HS-27A (cell line): ENCODE data around the gene AP1G1.
"Not testable (repeated sequence)": the region's sequence is repeated elsewhere in the genome, so short reads cannot be mapped to it uniquely, and the experiment has no call there.

ENCODE experiments used
- DNase-seq: peaks from one replicate; pipeline ENCODE4 v3.0.0-alpha.2; 2012; ENCODE audit warnings: low read depth, missing footprints

The AP1G1 gene

DNA sequence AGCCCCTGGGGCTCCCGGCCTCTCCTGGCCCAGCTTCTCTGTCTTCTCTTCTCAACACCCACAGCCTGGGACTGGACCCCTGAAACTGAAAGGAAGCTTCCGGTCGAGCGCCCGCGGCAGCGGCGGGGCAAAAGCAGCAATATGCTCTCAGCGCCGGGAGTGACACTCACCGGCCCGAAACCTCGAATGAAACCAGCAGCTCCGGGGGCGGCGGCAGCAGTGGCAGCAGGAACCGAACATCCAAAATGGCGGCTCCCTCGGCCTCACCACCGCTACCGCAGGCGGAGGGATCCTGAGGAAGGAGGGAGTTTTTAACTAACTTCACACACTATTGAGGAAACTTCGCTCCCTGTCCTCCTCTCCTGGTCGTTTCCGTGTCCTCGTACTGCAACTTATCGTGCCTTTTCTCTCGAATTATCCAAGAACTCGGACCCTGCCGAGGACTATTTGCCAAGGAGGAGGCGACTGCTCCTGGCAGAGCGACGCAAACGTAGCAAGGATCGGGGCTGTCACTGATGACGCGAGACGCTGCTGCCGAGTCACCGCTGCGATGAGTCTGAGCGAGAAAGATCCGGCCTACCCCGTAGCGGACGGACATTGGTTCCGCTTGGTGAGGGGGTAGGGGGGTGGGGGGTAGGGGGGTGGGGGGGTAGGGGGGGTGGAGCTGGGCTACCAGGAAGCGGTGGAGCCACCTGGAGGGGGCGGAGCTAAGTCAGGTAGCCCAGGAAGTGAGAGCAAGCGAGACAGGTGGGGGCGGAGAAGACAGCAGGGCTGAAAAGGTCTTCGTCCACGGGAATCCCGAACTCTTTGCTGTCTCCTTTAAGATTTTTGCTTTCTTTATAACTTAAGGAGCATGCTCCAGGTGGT is at the start of gene AP1G1:
AP1G1 (minus strand) TSS at position 242 of the 867 bp plus-strand sequence. CDS start 19,355 bp downstream, outside the sequence.
- peak; percentile 96 for DNase-seq

GRCh38 chr16:71855937-71856662 is 47.5 kb upstream of the AP1G1 start:
- DNase-seq = no peak

- DNase-seq = no peak
Observed at GRCh38 chr16:71854369-71854948, 45.8 kb upstream of the AP1G1 start.

DNA sequence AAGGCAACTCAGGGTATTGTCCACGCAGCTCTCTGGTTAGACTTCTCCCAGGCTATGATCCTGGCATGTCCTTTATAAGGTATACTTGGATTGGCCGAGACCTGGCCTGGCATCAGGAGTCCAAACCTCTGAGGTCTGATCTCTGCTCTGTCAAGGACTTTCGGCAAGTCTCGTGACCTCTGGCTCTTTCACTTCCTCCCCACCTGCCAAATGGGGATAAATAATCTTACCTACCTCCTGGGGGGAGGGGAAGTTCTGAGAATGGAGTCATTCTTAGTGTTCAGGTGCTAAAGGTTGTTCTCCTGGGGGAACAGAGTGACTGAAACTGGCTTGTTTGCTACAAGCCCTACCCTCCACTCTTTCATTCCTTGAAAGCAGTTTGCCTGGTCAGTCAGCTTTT is 44.8 kb upstream of the AP1G1 start:
- DNase-seq = no peak

DNA sequence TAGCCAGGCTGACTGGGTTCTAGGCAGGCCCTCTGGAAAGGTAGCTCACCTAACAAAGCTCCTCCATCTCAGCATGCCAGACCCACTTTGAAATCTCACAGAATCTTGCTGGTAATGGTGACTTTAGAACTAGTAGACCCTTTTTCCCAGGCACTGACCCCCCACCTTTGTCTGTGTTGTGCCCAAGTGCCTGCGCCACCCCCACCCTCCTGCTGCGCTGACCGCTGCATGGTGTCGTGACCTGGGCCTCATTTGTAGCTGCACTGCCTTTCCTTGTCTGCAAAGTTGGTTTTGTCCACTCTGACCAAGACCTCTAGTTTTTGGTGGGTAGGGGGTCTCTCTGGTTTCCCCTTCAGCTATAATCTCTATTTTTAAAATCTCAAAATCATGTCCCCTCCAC is 43.9 kb upstream of the AP1G1 start:
- no peak for DNase-seq

- no peak for DNase-seq
Observed at GRCh38 chr16:71852158-71852557, 43.5 kb upstream of the AP1G1 start.

GRCh38 chr16:71851746-71852145 is 43.1 kb upstream of the AP1G1 start:
- no peak for DNase-seq

GRCh38 chr16:71848622-71849021 is 40.0 kb upstream of the AP1G1 start:
- no peak for DNase-seq

DNA sequence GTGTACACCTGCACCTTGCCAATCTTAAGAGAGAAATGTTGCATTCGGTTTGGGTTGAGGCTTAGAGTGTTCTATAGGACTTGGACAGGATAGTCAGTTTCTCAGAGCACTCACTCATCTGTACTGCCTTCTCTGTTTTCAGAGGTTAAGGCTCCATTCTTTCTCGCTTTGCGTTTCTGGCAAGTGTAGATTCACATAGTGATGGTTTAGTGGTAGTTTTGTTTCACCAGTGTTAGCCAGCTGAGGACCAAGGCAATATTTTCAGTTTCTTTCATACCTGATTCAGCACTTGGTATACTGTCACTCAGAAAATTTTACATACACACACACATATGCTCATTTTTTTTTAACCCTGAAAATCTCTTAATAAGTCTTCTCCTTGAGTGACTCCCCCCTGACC is 38.5 kb upstream of the AP1G1 start:
- DNase-seq = no peak

- DNase-seq = no peak
Observed at GRCh38 chr16:71846431-71846830, 37.8 kb upstream of the AP1G1 start.

GRCh38 chr16:71845639-71846430 is 37.2 kb upstream of the AP1G1 start, which contains the start of gene ATXN1L:
Gene ATXN1L (plus strand): TSS chr16:71845976. CDS start chr16:71849741, 3,765 bp downstream.
- peak; percentile 72 for DNase-seq

DNA sequence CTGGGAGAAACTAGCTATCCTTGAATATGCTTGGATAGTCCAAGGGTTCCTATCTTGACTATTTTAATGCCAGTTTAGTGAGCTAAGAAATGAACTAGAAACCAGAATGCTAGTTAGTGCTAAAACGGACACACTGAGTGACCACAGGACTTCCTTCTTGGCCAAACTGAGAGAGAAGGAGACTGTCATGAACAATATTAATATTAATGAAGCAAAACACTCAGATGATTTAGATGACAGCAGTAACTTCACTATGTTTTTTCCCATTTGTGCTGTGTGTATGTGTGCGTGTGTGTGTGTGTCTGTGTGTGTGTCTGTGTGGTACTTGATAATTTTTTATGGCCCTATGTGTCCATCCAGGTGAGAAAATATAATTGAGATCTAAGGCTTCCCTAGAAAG is 34.9 kb upstream of the AP1G1 start:
- DNase-seq = no peak

DNA sequence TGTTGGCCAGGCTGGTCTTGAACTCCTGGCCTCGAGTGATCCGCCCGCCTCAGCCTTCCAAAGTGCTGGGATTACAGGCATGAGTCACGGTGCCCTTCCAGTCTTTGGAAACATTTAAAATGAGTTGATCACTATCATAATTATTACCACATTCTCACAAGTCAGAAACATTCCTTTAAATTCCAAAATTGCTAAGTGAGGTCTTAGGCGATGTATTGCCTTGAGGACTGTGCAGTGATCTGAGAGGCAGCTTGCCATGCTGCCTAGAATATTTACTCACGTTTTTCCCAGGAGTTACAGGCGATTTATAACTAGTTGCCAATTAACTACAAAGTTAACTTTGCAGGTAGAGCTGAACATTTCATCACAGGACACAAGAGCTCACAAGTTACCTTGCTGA is 31.4 kb upstream of the AP1G1 start:
- DNase-seq = no peak

- no peak for DNase-seq
Observed at GRCh38 chr16:71837150-71837549, 28.5 kb upstream of the AP1G1 start.

DNA sequence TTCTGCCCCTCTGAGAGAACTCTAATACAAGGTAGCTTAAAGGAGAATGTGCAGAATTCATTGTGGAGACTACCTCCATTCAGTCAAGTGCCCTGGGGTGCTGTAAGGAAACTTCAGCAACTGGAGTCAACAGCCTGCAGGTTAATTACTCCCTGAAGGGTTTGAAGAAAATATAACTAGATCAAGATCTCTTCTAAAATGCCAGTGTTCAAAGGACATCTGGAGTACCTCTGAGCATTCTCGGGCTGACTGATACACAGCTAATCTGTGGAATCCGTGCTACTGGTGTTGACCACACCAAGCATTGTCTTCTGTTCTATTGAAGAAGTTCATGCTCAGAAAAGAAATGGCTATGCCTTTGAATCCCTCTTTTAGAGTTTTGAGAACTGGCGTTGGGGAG is 25.7 kb upstream of the AP1G1 start:
- no peak for DNase-seq

GRCh38 chr16:71832112-71832511 is 23.5 kb upstream of the AP1G1 start:
- not testable (repeated sequence) for DNase-seq

DNA sequence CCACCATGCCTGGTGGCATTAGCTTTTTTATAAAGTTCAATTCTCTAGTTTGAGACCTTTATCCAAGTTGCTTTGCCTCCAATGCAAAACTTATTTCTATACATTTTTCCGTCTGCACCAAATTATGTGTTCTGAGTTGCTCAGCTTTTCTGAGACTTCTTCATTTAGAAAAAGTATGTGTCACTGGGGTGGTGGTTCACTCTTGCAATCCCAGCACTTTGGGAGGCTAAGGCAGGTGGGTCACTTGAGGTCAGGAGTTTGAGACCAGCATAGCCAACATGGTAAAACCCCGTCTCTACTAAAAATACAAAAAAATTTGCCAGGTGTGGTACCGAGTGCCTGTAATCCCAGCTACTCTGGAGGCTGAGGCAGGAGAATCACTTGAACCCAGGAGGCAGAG is 23.1 kb upstream of the AP1G1 start:
- not testable (repeated sequence) for DNase-seq

DNA sequence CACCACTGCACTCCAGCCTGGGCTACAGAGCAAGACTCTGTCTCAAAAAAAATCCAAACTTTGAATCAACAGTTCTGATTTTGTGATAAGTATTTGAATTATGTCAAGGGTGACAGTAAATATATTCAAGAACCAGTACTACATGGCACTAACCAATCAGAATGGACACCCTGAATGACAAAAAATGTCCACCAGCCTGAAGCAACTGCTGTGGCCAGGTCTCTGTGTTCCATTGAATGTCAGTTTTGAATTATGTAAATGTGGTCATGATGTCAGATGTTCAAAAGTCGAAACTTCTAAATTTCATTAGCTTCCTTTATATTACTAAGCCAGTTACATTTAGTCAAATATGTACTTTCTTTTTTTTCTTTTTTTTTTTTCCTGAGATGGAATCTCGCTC is 21.7 kb upstream of the AP1G1 start:
- DNase-seq = no peak

GRCh38 chr16:71826533-71827017 is 17.9 kb upstream of the AP1G1 start:
- DNase-seq = no peak

DNA sequence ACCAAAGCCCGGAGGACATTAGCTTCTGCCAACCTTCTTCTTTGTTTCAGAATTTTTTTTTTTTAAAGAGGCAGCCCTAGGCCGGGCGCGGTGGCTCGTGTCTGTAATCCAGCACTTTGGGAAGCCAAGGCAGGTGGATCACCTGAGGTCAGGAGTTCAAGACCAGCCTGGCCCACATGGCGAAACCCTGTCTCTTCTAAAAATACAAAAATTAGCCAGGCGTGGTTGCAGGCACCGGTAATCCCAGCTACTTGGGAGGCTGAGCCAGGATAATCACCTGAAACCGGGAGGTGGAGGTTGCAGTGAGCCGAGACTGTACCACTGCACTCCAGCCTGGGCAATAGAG is 8.5 kb upstream of the AP1G1 start:
- DNase-seq = not testable (repeated sequence)

GRCh38 chr16:71811261-71811803 is 2.7 kb upstream of the AP1G1 start:
- DNase-seq = no peak

DNA sequence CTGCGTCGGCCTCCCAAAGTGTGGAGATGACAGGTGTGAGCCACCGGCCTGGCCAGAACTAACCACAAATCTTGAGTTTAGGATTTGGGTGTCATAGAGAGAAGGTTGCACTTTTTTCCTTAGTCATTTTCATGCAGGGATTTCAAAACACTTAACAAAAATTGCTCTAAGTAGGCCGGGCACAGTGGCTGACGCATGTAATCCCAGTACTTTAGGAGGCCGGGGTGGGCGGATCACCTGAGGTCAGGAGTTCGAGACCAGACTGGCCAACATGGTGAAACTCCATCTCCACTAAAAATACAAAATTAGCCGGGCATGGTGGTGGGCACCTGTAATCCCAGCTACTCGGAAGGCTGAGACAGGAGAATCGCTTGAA is 1.5 kb upstream of the AP1G1 start:
- DNase-seq = not testable (repeated sequence)
